ENCODE data around the gene CLCNKA.
"Not testable (repeated sequence)": the region's sequence is repeated elsewhere in the genome, so short reads cannot be mapped to it uniquely, and the experiment has no call there.

The CLCNKA gene

GRCh38 chr1:16042096-16042495, 20.3 kb downstream of the CLCNKA start:
- DNase-seq (ENCODE audit: low spot score), result no peak

GRCh38 chr1:16042654-16043053, 20.8 kb downstream of the CLCNKA start:
- not testable (repeated sequence) for DNase-seq (ENCODE audit: low spot score)

GRCh38 chr1:16043521-16043920, 21.7 kb downstream of the CLCNKA start, which contains the start of gene CLCNKB:
CLCNKB (plus strand) TSS chr1:16043782; CDS start chr1:16044493, 711 bp downstream.
- DNase-seq (ENCODE audit: low spot score), result no peak

GRCh38 chr1:16043950-16044349, 22.1 kb downstream of the CLCNKA start:
- DNase-seq (ENCODE audit: low spot score), result no peak

GRCh38 chr1:16046842-16047241, 25.0 kb downstream of the CLCNKA start:
- DNase-seq (ENCODE audit: low spot score), result no peak

GRCh38 chr1:16047791-16048475, 26.1 kb downstream of the CLCNKA start:
- DNase-seq (ENCODE audit: low spot score), result no peak

- no peak for DNase-seq (ENCODE audit: low spot score)
Measured at GRCh38 chr1:16048573-16049189, 26.8 kb downstream of the CLCNKA start.

GRCh38 chr1:16050328-16050727, 28.5 kb downstream of the CLCNKA start:
- DNase-seq (ENCODE audit: low spot score), result no peak

- DNase-seq (ENCODE audit: low spot score), result no peak
Measured at GRCh38 chr1:16051039-16051438, 29.2 kb downstream of the CLCNKA start.

GRCh38 chr1:16051949-16052348, 30.1 kb downstream of the CLCNKA start:
- DNase-seq (ENCODE audit: low spot score), result not testable (repeated sequence)

GRCh38 chr1:16053781-16054502, 32.1 kb downstream of the CLCNKA start:
- DNase-seq (ENCODE audit: low spot score), result no peak

- DNase-seq (ENCODE audit: low spot score), result no peak
Measured at GRCh38 chr1:16054598-16055540, 33.0 kb downstream of the CLCNKA start.

- peak; percentile 88 for DNase-seq (ENCODE audit: low spot score)
Measured at GRCh38 chr1:16055613-16056520, 34.0 kb downstream of the CLCNKA start.

GRCh38 chr1:16056521-16056912, 34.7 kb downstream of the CLCNKA start:
- DNase-seq (ENCODE audit: low spot score), result not testable (repeated sequence)

GRCh38 chr1:16057314-16057915, 35.6 kb downstream of the CLCNKA start:
- not testable (repeated sequence) for DNase-seq (ENCODE audit: low spot score)

- DNase-seq (ENCODE audit: low spot score), result not testable (repeated sequence)
Measured at GRCh38 chr1:16058394-16059120, 36.7 kb downstream of the CLCNKA start.

GRCh38 chr1:16061266-16061665, 39.4 kb downstream of the CLCNKA start:
- DNase-seq (ENCODE audit: low spot score), result no peak

GRCh38 chr1:16061989-16062686, 40.3 kb downstream of the CLCNKA start:
- DNase-seq (ENCODE audit: low spot score), result not testable (repeated sequence)

- not testable (repeated sequence) for DNase-seq (ENCODE audit: low spot score)
Measured at GRCh38 chr1:16062687-16063075, 40.8 kb downstream of the CLCNKA start.
